ENCODE measurements around the gene TOR3A.
"Not testable (repeated sequence)": the region's sequence is repeated elsewhere in the genome, so short reads cannot be mapped to it uniquely, and the experiment has no call there.

TOR3A gene

GRCh38 chr1:179115181-179115580 is 33.3 kb downstream of the TOR3A start:
- DNase-seq = no peak

GRCh38 chr1:179119513-179119912 is 37.6 kb downstream of the TOR3A start:
- DNase-seq = no peak

- no peak for DNase-seq
Measured at GRCh38 chr1:179120736-179121135, 38.9 kb downstream of the TOR3A start.

GRCh38 chr1:179121159-179121938 is 39.5 kb downstream of the TOR3A start:
- DNase-seq = peak in 5 of 6 experiments; percentile 4 to 54 (median 12)

GRCh38 chr1:179124873-179125272 is 43.0 kb downstream of the TOR3A start:
- no peak for DNase-seq

GRCh38 chr1:179126338-179127060 is 44.6 kb downstream of the TOR3A start:
- no peak for DNase-seq

GRCh38 chr1:179127163-179127895 is 45.5 kb downstream of the TOR3A start:
- DNase-seq = no peak

- DNase-seq = no peak
Measured at GRCh38 chr1:179128520-179128919, 46.6 kb downstream of the TOR3A start.

- DNase-seq = peak in 4 of 6 experiments; percentile 20 to 78 (median 76)
Measured at GRCh38 chr1:179129702-179130473, 48.0 kb downstream of the TOR3A start.

- DNase-seq = not testable (repeated sequence)
Measured at GRCh38 chr1:179135168-179135567, 53.3 kb downstream of the TOR3A start.

- not testable (repeated sequence) for DNase-seq
Measured at GRCh38 chr1:179135707-179136106, 53.8 kb downstream of the TOR3A start.

GRCh38 chr1:179137617-179138255 is 55.9 kb downstream of the TOR3A start:
- DNase-seq = no peak

GRCh38 chr1:179138755-179139154 is 56.9 kb downstream of the TOR3A start:
- DNase-seq = not testable (repeated sequence)

GRCh38 chr1:179141592-179142251 is 59.9 kb downstream of the TOR3A start:
- DNase-seq = no peak

GRCh38 chr1:179142889-179143299 is 61.0 kb downstream of the TOR3A start:
- DNase-seq = no peak

GRCh38 chr1:179143322-179143721 is 61.5 kb downstream of the TOR3A start:
- DNase-seq = peak in 3 of 6 experiments; percentile 3 to 43 (median 31)

GRCh38 chr1:179144626-179145025 is 62.8 kb downstream of the TOR3A start:
- no peak for DNase-seq

GRCh38 chr1:179145521-179145920 is 63.7 kb downstream of the TOR3A start:
- peak in 2 of 6 experiments; percentile 8 to 11 for DNase-seq
